ENCODE data around the gene HGFAC.

Gene HGFAC

GRCh38 chr4:3437998-3438846 lies 3.5 kb upstream of the HGFAC start:
- H3K4me1 ChIP-seq (ENCODE audit: insufficient read depth, low read length), result no peaks in the 10 kb centered on the region
- H3K9ac ChIP-seq (ENCODE audit: low read length), result no peak overlapping the region
- no peaks in the 10 kb centered on the region for H3K27me3 ChIP-seq (ENCODE audit: control insufficient read depth in 1 of 2, insufficient read depth in 2 of 2, low read length in 2 of 2)
- H3K4me3 ChIP-seq (ENCODE audit: low read depth in 1 of 2, low read length in 2 of 2), result no peak overlapping the region
- H3K27ac ChIP-seq (ENCODE audit: low read depth, low read length), result no peak overlapping the region
- H3K36me3 ChIP-seq (ENCODE audit: insufficient read depth, low read length), result no peaks in the 10 kb centered on the region
- H3K9me3 ChIP-seq (ENCODE audit: low read length), result no peaks in the 10 kb centered on the region

DNA sequence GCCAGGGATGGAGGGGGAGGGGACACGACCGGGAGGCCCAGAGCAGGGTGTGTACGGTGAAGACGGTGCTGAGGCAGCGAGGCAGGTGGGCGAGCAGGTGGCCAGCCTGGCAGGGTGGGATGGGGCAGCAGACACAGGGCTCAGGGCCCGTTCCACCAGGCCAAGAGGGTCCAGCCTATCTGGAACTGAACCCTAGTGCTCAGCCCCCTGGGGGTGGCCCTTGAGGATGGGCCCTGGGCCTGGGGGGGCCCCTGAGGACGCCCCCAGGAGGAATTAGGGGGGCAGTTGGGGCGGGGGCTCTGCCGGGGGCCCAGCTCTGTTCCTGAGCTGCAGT lies 3.0 kb upstream of the HGFAC start:
- no peak overlapping the region for H3K9ac ChIP-seq (ENCODE audit: low read length)
- H3K27me3 ChIP-seq (ENCODE audit: control insufficient read depth in 1 of 2, insufficient read depth in 2 of 2, low read length in 2 of 2), result no peaks in the 10 kb centered on the region
- H3K36me3 ChIP-seq (ENCODE audit: insufficient read depth, low read length), result no peaks in the 10 kb centered on the region
- H3K4me1 ChIP-seq (ENCODE audit: insufficient read depth, low read length), result no peaks in the 10 kb centered on the region
- no peak overlapping the region for H3K27ac ChIP-seq (ENCODE audit: low read depth, low read length)
- H3K4me3 ChIP-seq (ENCODE audit: low read depth in 1 of 2, low read length in 2 of 2), result no peak overlapping the region
- no peaks in the 10 kb centered on the region for H3K9me3 ChIP-seq (ENCODE audit: low read length)

DNA sequence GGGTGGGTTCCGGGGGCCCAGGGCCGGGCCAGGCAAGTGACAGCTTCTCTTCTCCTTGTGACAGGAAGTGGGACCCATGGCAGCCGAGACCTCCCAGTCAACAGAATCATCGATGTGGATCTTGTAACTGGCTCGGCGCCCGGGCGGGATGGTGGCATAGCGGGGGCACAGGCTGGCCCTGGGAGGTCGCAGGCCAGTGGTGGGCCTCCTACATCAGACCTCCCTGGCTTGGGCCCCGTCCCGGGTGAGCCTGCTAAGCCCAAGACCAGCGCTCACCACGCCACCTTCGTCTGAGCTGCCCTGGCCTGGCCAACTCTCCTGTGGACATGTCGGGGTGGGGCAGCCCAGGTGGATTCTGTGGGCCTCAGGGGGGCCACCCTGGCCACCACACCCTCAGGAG lies 2.4 kb upstream of the HGFAC start:
- H3K9me3 ChIP-seq (ENCODE audit: low read length), result no peaks in the 10 kb centered on the region
- no peaks in the 10 kb centered on the region for H3K4me1 ChIP-seq (ENCODE audit: insufficient read depth, low read length)

DNA sequence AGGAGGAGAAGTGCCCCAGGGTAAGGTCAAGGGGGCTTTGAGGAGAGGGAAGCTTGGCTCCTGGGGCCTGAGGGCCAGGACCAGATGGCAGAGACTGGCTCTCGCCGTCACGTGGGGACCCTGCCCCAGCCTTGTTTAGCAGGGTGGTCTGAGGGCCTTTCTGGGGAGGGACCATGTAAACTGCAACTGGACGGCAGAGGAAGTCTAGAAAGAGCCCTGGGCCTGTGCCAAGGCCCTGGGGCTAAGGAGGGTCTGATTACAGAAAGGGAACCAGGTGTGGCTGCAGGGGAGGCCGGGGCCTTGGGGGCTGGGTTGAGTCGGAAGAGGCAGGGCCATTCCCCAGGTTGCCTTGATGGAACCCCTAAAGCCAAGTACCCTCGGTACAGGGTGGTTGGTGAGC lies 1.8 kb upstream of the HGFAC start:
- H3K36me3 ChIP-seq (ENCODE audit: insufficient read depth, low read length), result no peaks in the 10 kb centered on the region
- no peak overlapping the region for H3K9ac ChIP-seq (ENCODE audit: low read length)
- no peaks in the 10 kb centered on the region for H3K9me3 ChIP-seq (ENCODE audit: low read length)
- no peaks in the 10 kb centered on the region for H3K27me3 ChIP-seq (ENCODE audit: control insufficient read depth in 1 of 2, insufficient read depth in 2 of 2, low read length in 2 of 2)
- H3K4me1 ChIP-seq (ENCODE audit: insufficient read depth, low read length), result no peaks in the 10 kb centered on the region
- no peak overlapping the region for H3K27ac ChIP-seq (ENCODE audit: low read depth, low read length)
- no peak overlapping the region for H3K4me3 ChIP-seq (ENCODE audit: low read depth in 1 of 2, low read length in 2 of 2)

More for the DNA sequence above, 2.4 kb upstream of the HGFAC start:
- no peak overlapping the region for H3K27ac ChIP-seq (ENCODE audit: low read depth, low read length)
- H3K4me3 ChIP-seq (ENCODE audit: low read depth in 1 of 2, low read length in 2 of 2), result no peak overlapping the region
- H3K36me3 ChIP-seq (ENCODE audit: insufficient read depth, low read length), result no peaks in the 10 kb centered on the region
- H3K27me3 ChIP-seq (ENCODE audit: control insufficient read depth in 1 of 2, insufficient read depth in 2 of 2, low read length in 2 of 2), result no peaks in the 10 kb centered on the region
- no peak overlapping the region for H3K9ac ChIP-seq (ENCODE audit: low read length)

DNA sequence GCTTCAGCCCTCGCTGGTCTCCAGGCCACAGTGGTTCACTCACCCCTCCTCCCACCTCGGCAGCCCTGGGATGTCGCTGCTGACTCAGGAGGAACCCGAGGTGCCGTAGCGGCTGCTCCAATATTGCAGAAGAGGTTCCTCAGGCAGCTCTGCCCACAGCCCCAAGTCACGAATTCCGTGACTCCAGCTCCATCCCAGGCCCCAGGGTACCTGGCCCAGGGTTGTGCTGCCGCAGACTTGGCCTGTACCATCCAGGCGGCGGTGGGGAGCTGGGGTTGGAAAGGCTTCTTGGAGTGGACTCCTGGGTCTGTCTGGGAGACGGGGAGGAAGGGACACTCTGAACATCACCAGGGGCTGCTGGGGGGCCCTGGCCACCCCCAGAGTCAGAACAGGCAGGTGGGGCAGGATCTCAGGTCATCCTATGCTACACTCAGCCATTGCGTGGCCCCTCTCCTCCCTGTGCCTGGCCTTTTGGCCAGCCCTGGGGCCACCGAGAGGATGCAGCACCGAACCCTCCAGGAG lies 728 bp upstream of the HGFAC start:
- Histone ChIP-seq H3K9ac (ENCODE audit: low read length) (no peak overlapping the region), H3K27me3 (ENCODE audit: control insufficient read depth in 1 of 2, insufficient read depth in 2 of 2, low read length in 2 of 2) (no peaks in the 10 kb centered on the region), H3K36me3 (ENCODE audit: insufficient read depth, low read length) (no peaks in the 10 kb centered on the region), H3K9me3 (ENCODE audit: low read length) (no peaks in the 10 kb centered on the region), H3K4me3 (ENCODE audit: low read depth in 1 of 2, low read length in 2 of 2) (no peak overlapping the region), H3K27ac (ENCODE audit: low read depth, low read length) (no peak overlapping the region), H3K4me1 (ENCODE audit: insufficient read depth, low read length) (no peaks in the 10 kb centered on the region)

DNA sequence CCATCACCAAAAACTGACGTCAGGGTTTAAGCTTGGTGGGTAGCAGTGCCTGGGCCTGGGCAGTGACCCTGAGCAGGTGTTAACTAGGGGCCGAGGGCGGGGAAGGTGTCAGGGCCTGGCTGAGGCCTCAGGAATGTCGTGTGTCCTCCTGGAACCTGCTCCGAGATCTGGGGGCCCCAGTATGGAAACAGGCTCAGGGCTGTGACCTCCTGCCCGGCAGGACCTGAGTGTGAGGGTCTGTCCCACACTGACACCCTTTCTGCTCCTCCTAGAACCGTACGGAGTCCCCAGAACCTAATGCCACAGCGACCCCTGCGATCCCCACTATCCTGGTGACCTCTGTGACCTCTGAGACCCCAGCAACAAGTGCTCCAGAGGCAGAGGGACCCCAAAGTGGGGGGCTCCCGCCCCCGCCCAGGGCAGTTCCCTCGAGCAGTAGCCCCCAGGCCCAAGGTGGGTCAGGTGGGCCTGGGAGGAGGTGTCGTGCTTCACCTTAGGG lies 741 bp downstream of the HGFAC start:
- H3K4me1 ChIP-seq (ENCODE audit: insufficient read depth, low read length), result no peaks in the 10 kb centered on the region

GRCh38 chr4:3442959-3443749 lies 1.4 kb downstream of the HGFAC start:
- H3K4me1 ChIP-seq (ENCODE audit: insufficient read depth, low read length), result no peaks in the 10 kb centered on the region
- H3K9ac ChIP-seq (ENCODE audit: low read length), result no peak overlapping the region
- no peak overlapping the region for H3K27ac ChIP-seq (ENCODE audit: low read depth, low read length)
- H3K4me3 ChIP-seq (ENCODE audit: low read depth in 1 of 2, low read length in 2 of 2), result no peak overlapping the region
- H3K36me3 ChIP-seq (ENCODE audit: insufficient read depth, low read length), result no peaks in the 10 kb centered on the region
- H3K9me3 ChIP-seq (ENCODE audit: low read length), result no peaks in the 10 kb centered on the region
- H3K27me3 ChIP-seq (ENCODE audit: control insufficient read depth in 1 of 2, insufficient read depth in 2 of 2, low read length in 2 of 2), result no peaks in the 10 kb centered on the region

More for the DNA sequence above, 741 bp downstream of the HGFAC start:
- Histone ChIP-seq H3K9ac (ENCODE audit: low read length) (no peak overlapping the region), H3K27me3 (ENCODE audit: control insufficient read depth in 1 of 2, insufficient read depth in 2 of 2, low read length in 2 of 2) (no peaks in the 10 kb centered on the region), H3K9me3 (ENCODE audit: low read length) (no peaks in the 10 kb centered on the region), H3K27ac (ENCODE audit: low read depth, low read length) (no peak overlapping the region), H3K36me3 (ENCODE audit: insufficient read depth, low read length) (no peaks in the 10 kb centered on the region), H3K4me3 (ENCODE audit: low read depth in 1 of 2, low read length in 2 of 2) (no peak overlapping the region)

DNA sequence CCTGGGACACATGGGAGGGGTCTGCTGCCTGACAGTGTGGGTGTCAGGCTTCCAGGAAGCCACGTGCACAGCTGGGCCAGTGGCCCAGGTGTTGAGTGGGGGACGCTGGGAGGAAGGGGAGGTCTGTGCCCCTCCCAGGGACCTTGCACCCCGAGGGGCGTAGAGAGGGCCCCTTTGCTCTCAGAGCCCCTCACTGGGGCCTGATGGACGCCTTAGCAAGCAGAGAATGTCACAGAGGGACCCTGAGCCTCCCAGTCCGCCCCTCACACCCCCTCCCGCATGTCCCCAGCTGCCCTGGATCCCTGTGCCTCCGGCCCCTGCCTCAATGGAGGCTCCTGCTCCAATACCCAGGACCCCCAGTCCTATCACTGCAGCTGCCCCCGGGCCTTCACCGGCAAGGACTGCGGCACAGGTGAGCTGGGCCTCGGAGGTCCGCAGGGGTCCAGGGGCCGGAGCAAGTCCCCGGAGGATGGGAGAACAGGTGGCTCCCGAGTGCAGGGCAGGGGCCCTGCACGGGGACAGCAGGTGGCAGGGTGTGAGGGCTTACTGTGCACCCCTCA lies 2.1 kb downstream of the HGFAC start:
- H3K27me3 ChIP-seq (ENCODE audit: control insufficient read depth in 1 of 2, insufficient read depth in 2 of 2, low read length in 2 of 2), result no peaks in the 10 kb centered on the region
- H3K9me3 ChIP-seq (ENCODE audit: low read length), result no peaks in the 10 kb centered on the region
- H3K4me3 ChIP-seq (ENCODE audit: low read depth in 1 of 2, low read length in 2 of 2), result no peak overlapping the region
- no peak overlapping the region for H3K27ac ChIP-seq (ENCODE audit: low read depth, low read length)
- no peak overlapping the region for H3K9ac ChIP-seq (ENCODE audit: low read length)
- H3K4me1 ChIP-seq (ENCODE audit: insufficient read depth, low read length), result no peaks in the 10 kb centered on the region
- H3K36me3 ChIP-seq (ENCODE audit: insufficient read depth, low read length), result no peaks in the 10 kb centered on the region

DNA sequence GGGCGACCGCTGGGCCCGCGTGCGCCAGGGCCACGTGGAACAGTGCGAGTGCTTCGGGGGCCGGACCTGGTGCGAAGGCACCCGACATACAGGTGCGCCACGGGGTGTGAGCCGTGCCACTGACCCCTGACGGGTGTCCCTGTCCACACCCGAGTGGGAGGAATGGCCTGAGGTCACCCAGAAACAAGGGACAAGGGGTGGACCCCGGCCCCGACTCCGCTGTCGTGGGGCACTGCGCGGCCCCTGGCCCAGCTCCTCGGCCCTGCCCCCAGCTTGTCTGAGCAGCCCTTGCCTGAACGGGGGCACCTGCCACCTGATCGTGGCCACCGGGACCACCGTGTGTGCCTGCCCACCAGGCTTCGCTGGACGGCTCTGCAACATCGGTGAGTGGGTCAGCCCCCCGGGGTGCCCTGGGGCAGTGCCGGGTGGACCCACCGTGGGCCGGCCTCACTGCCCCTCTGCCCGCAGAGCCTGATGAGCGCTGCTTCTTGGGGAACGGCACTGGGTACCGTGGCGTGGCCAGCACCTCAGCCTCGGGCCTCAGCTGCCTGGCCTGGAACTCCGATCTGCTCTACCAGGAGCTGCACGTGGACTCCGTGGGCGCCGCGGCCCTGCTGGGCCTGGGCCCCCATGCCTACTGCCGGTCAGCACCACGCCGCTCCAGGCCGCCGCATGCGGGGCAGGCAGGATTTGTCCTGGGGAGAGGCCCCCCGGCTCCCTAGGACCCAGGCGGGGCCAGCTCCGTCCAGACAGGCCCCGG lies 2.8 kb downstream of the HGFAC start:
- H3K36me3 ChIP-seq (ENCODE audit: insufficient read depth, low read length), result no peaks in the 10 kb centered on the region
- H3K4me3 ChIP-seq (ENCODE audit: low read depth in 1 of 2, low read length in 2 of 2), result no peak overlapping the region
- no peaks in the 10 kb centered on the region for H3K9me3 ChIP-seq (ENCODE audit: low read length)
- no peak overlapping the region for H3K27ac ChIP-seq (ENCODE audit: low read depth, low read length)
- H3K4me1 ChIP-seq (ENCODE audit: insufficient read depth, low read length), result no peaks in the 10 kb centered on the region
- no peak overlapping the region for H3K9ac ChIP-seq (ENCODE audit: low read length)
- no peaks in the 10 kb centered on the region for H3K27me3 ChIP-seq (ENCODE audit: control insufficient read depth in 1 of 2, insufficient read depth in 2 of 2, low read length in 2 of 2)

- no peaks in the 10 kb centered on the region for H3K27me3 ChIP-seq (ENCODE audit: control insufficient read depth in 1 of 2, insufficient read depth in 2 of 2, low read length in 2 of 2)
- no peaks in the 10 kb centered on the region for H3K4me1 ChIP-seq (ENCODE audit: insufficient read depth, low read length)
- no peak overlapping the region for H3K4me3 ChIP-seq (ENCODE audit: low read depth in 1 of 2, low read length in 2 of 2)
- H3K9me3 ChIP-seq (ENCODE audit: low read length), result no peaks in the 10 kb centered on the region
- no peak overlapping the region for H3K9ac ChIP-seq (ENCODE audit: low read length)
- no peak overlapping the region for H3K27ac ChIP-seq (ENCODE audit: low read depth, low read length)
- no peaks in the 10 kb centered on the region for H3K36me3 ChIP-seq (ENCODE audit: insufficient read depth, low read length)
Observed at GRCh38 chr4:3445111-3445820, 3.5 kb downstream of the HGFAC start.
